Thyroid gland (tissue), 4 donors: ENCODE results near the gene SETD2. TPM values are rescaled to one million over a fixed set of nuclear protein-coding genes. Genes with fewer than 3 reads are reported as not detected.

Source experiments
- DNase-seq, 2 donors: peaks; one replicate each; pipeline ENCODE4 v3.0.0-alpha.2; 2019
- H3K27ac ChIP-seq, 3 donors: fragments of 200-600 bp; sonication (generic); 1 replicate in 2 of 3; 2 replicates in 1 of 3; pipeline ENCODE4 v1.5.1; 2016 to 2019; ENCODE audit warnings: mild to moderate bottlenecking in 1 of 3, moderate library complexity in 1 of 3
- H3K27me3 ChIP-seq: fragments of 200-600 bp; sonication (generic); one replicate; pipeline ENCODE4 v1.5.1; 2019
- H3K36me3 ChIP-seq, 2 donors: fragments of 200-600 bp; sonication (generic); one replicate each; pipeline ENCODE4 v1.5.1; 2016 to 2019
- H3K4me1 ChIP-seq, 2 donors: fragments of 200-600 bp; sonication (generic); one replicate each; pipeline ENCODE4 v1.5.1; 2017 to 2019
- H3K4me3 ChIP-seq, 3 donors: fragments of 200-600 bp; sonication (generic); replicated peaks in 1 of 3; 1 replicate in 2 of 3; 2 replicates in 1 of 3; pipeline ENCODE4 v1.5.1; 2016; ENCODE audit warnings: mild to moderate bottlenecking in 1 of 3
- H3K9me3 ChIP-seq: fragments of 200-600 bp; sonication (generic); one replicate; pipeline ENCODE4 v1.5.1; 2017
- POLR2A ChIP-seq, 2 donors: fragments of 450-650 bp; IDR thresholded peaks; one replicate each; pipeline ENCODE4 v1.6.1; 2017; ENCODE audit warnings: antibody characterized with exemption in 2 of 2, mild to moderate bottlenecking in 2 of 2, moderate library complexity in 1 of 2
- WGBS, 2 donors: methylation state at CpG; one replicate each; pipeline ENCODE4 v1.1.5; 2017; 5-methylcytosine and 5-hydroxymethylcytosine counted together
- intact Hi-C: fragments of 100-400 bp; cut with DNase I; formaldehyde crosslinking; loops from one replicate; pipeline ENCODE4 v1.15.1; 2023
- total RNA-seq, 4 donors: library from RNA; depleted of rRNA; stranded (reverse); fragments of >200 nt; gene quantifications; one replicate each; pipeline ENCODE4 v1.2.3, GENCODE V29; 2016
- TF ChIP-seq, protein P1 (sequence below), 6 experiments: fragments of 200-600 bp in 3 of 6; fragments of 450-650 bp in 3 of 6; sonication (generic) in 3 of 6; IDR thresholded peaks; one replicate each; pipeline ENCODE4 v1.5.1; 2016 to 2019; ENCODE audit warnings: antibody characterized with exemption in 6 of 6, mild to moderate bottlenecking in 2 of 6, inconsistent platforms in 1 of 6, moderate library complexity in 1 of 6

Gene SETD2
- total RNA-seq, 4 donors from 2014 or later, result 74.3 to 128 (median 85.5) TPM

DNA sequence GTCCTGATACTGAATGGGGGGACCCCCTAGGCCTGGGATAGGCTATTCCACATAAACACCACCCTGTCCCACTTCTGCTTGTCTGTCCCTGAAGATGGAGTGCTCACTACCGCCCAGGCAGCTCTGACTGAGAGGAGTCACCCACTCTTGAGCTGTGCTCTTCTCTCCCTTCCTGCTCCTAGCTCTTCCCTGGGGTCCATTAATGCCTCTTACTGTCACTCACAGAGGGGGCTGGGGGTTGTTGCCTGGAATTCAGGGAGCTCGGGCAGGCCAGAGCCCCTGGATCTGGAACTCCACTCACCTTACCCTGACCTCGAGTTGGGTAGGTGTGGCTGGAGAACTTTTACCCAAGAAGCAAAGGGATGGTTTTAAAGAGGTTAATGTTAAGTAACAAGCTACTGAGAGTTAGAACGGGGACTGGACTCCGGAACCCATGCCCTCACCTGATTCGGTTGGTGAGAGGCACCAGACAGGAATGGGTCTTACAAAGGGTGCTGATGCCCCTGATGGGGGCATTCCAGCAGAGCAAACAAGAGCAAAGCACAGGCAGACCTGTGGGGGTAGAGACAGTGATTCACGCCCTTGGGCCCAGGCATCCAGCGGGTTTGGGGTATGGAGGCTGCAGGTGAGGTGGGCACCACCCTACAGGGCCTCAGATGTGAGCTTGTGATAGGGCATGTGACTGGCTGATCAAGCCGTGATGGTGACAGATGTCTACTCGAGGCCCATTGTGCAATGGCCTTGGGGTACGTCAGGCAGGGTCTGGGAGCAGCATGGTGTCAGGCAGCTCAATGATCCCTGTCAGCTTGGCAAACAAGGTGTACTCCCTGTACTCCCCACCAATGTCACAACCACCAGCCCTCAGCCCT lies 179.1 kb downstream of the SETD2 start:
- Histone ChIP-seq H3K27me3 (no peaks in the 10 kb centered on the region), H3K27ac (no peak overlapping the region), H3K4me3 (no peak overlapping the region), H3K36me3 (no peaks in the 10 kb centered on the region), H3K4me1 (peaks cover 16 to 37% of the 10 kb centered on the region in 2 donors), H3K9me3 (no peaks in the 10 kb centered on the region)
- WGBS, 2 donors, result 89 to 94% methylated on average over 9 to 11 of the region's 11 CpGs
- TF ChIP-seq, protein P1, sequence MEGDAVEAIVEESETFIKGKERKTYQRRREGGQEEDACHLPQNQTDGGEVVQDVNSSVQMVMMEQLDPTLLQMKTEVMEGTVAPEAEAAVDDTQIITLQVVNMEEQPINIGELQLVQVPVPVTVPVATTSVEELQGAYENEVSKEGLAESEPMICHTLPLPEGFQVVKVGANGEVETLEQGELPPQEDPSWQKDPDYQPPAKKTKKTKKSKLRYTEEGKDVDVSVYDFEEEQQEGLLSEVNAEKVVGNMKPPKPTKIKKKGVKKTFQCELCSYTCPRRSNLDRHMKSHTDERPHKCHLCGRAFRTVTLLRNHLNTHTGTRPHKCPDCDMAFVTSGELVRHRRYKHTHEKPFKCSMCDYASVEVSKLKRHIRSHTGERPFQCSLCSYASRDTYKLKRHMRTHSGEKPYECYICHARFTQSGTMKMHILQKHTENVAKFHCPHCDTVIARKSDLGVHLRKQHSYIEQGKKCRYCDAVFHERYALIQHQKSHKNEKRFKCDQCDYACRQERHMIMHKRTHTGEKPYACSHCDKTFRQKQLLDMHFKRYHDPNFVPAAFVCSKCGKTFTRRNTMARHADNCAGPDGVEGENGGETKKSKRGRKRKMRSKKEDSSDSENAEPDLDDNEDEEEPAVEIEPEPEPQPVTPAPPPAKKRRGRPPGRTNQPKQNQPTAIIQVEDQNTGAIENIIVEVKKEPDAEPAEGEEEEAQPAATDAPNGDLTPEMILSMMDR (IDR thresholded peaks at IDR 0.05), result no peak
- TF ChIP-seq POLR2A (IDR thresholded peaks at IDR 0.05), result no peak
- no peak for DNase-seq
- intact Hi-C loops, result no loop called here

DNA sequence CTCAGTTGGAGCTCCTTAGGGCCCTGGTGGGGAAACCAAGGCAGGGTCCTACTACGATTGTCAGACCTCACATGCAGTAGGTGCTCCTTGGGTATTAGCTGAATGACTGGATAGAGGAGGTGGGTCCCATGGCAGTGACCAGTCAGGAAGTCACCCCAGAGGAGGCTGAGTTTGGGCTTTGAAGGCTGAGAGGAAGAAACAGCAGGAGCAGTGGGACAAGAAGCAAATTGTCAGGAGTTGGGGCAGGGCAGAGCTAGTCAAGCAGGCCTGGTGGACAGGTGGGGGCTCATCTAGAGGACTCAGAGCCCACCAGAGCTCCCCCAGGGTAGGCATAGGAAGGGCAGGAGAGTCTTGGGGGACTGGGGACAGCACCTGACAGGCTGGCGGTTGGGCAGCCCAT lies 181.4 kb downstream of the SETD2 start:
- intact Hi-C loops, result no loop called here
- Histone ChIP-seq H3K4me3 (no peak overlapping the region), H3K36me3 (no peaks in the 10 kb centered on the region), H3K27me3 (no peaks in the 10 kb centered on the region), H3K27ac (peak overlapping the region in 2 of 3 donors; percentile 6 to 43), H3K9me3 (no peaks in the 10 kb centered on the region), H3K4me1 (peaks cover 16 to 38% of the 10 kb centered on the region in 2 donors)
- no peak for DNase-seq
- TF ChIP-seq, protein P1 (IDR thresholded peaks at IDR 0.05), result no peak
- no peak for TF ChIP-seq POLR2A (IDR thresholded peaks at IDR 0.05)
- 97 to 100% methylated on average over 1 to 2 of the region's 2 CpGs for WGBS, 2 donors

DNA sequence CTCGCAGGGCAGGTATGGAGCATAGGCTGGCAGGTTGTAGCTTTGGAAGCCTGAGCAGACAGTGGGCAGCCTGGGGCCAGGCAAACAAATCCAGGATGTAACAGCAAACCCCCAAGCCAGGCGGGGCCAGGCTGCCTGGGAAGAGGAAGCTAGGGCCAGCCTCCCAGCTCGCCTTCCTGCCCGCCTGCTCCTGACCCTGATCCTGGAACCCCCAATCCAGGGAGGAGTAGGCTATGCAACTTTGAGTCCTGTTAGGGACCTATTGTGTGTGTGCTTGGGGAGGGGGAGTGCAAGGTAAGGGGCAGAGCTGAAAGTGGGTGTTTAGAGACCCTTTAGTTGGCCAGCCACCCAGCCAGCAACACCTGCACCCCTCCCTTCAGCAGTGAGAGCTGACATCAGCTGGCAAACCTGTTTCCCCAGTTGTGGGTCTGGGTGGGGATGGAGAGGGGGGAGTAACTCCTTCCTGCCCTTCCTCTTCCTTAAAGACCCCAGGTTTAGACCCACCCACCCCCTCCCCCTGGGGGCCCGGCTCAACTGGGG lies 181.9 kb downstream of the SETD2 start:
- Histone ChIP-seq H3K4me1 (peaks cover 16 to 35% of the 10 kb centered on the region in 2 donors), H3K9me3 (no peaks in the 10 kb centered on the region), H3K4me3 (peak overlapping the region in 1 of 3 donors; percentile 10), H3K27ac (peak overlapping the region in 2 of 3 donors; percentile 6 to 43), H3K27me3 (no peaks in the 10 kb centered on the region), H3K36me3 (no peaks in the 10 kb centered on the region)
- 67 to 70% methylated on average over 3 of the region's 5 CpGs for WGBS, 2 donors
- no peak for DNase-seq
- intact Hi-C loops, result no loop called here
- no peak for TF ChIP-seq POLR2A (IDR thresholded peaks at IDR 0.05)
- TF ChIP-seq, protein P1 (IDR thresholded peaks at IDR 0.05), result no peak

DNA sequence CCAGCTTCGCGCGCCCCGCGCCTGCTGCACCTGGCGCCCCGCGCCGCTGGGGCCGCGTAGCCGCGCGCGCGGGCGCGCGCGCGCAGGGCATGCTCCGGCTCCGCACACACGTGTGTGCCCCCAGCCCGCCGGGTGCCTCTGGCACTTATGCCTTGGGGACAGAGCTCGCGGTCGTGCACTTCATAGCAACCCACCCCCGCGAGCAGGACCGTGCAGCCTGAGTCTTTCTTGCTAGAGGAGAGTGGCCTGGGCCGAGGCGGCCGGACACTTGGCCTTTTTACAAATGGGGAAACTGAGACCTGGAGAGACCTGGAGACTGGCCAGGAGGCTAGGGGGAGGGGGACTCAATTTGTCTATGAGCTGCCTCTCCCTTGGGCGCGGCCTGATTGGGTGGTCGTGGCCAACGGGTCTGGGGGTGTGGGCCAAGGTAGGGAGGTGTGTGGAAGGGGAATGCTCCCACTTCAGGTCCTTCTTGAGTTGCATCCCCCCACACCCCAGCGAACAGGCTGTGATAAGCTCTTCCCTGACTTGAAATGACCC lies 183.9 kb downstream of the SETD2 start:
- Histone ChIP-seq H3K27ac (peak overlapping the region in 2 of 3 donors; percentile 33 to 83), H3K9me3 (no peaks in the 10 kb centered on the region), H3K36me3 (no peaks in the 10 kb centered on the region), H3K4me3 (peak overlapping the region in 2 of 3 donors; percentile 40 to 47), H3K4me1 (peaks cover 25 to 40% of the 10 kb centered on the region in 2 donors), H3K27me3 (no peaks in the 10 kb centered on the region)
- WGBS, 2 donors, result 0 to 13% methylated on average over 3 to 4 of the region's 40 CpGs
- intact Hi-C loops, result no loop called here
- DNase-seq, result peak; percentile 36 to 48
- TF ChIP-seq, protein P1 (IDR thresholded peaks at IDR 0.05), result no peak
- no peak for TF ChIP-seq POLR2A (IDR thresholded peaks at IDR 0.05)
